NCI-H226 (cell line): Measurements from ENCODE around the gene NLGN1.

ENCODE experiments used
- DNase-seq: peaks from one replicate; pipeline ENCODE4 v3.0.0-alpha.2; 2015

The NLGN1 gene

GRCh38 chr3:173644086-173645082 lies 246.8 kb downstream of the NLGN1 start:
- no peak for DNase-seq

- no peak for DNase-seq
Measured at GRCh38 chr3:173650596-173650995, 253.1 kb downstream of the NLGN1 start.

- no peak for DNase-seq
Measured at GRCh38 chr3:173652093-173652492, 254.5 kb downstream of the NLGN1 start.

GRCh38 chr3:173653781-173654180 lies 256.2 kb downstream of the NLGN1 start:
- no peak for DNase-seq

- DNase-seq: peak; percentile 61
Measured at GRCh38 chr3:173659972-173660371, 262.4 kb downstream of the NLGN1 start.

GRCh38 chr3:173660645-173661299 lies 263.2 kb downstream of the NLGN1 start:
- peak; percentile 78 for DNase-seq

- peak; percentile 71 for DNase-seq
Measured at GRCh38 chr3:173663696-173664111, 266.2 kb downstream of the NLGN1 start.

- no peak for DNase-seq
Measured at GRCh38 chr3:173676094-173676493, 278.6 kb downstream of the NLGN1 start.

- DNase-seq: peak; percentile 3
Measured at GRCh38 chr3:173681188-173681678, 283.7 kb downstream of the NLGN1 start.

GRCh38 chr3:173685456-173685855 lies 287.9 kb downstream of the NLGN1 start:
- no peak for DNase-seq

- no peak for DNase-seq
Measured at GRCh38 chr3:173688216-173688842, 290.8 kb downstream of the NLGN1 start.

GRCh38 chr3:173690542-173691180 lies 293.1 kb downstream of the NLGN1 start:
- peak; percentile 24 for DNase-seq

GRCh38 chr3:173699353-173699752 lies 301.8 kb downstream of the NLGN1 start:
- no peak for DNase-seq

GRCh38 chr3:173700336-173700735 lies 302.8 kb downstream of the NLGN1 start:
- no peak for DNase-seq

- DNase-seq: no peak
Measured at GRCh38 chr3:173702561-173702960, 305.0 kb downstream of the NLGN1 start.

- DNase-seq: no peak
Measured at GRCh38 chr3:173703771-173704170, 306.2 kb downstream of the NLGN1 start.

- no peak for DNase-seq
Measured at GRCh38 chr3:173706630-173707029, 309.1 kb downstream of the NLGN1 start.

GRCh38 chr3:173708191-173708590 lies 310.6 kb downstream of the NLGN1 start:
- DNase-seq: no peak

GRCh38 chr3:173709026-173709425 lies 311.5 kb downstream of the NLGN1 start:
- DNase-seq: no peak

GRCh38 chr3:173711619-173712018 lies 314.1 kb downstream of the NLGN1 start:
- no peak for DNase-seq

GRCh38 chr3:173719585-173719984 lies 322.0 kb downstream of the NLGN1 start:
- DNase-seq: no peak

- peak; percentile 64 for DNase-seq
Measured at GRCh38 chr3:173725507-173725906, 328.0 kb downstream of the NLGN1 start.

- peak; percentile 22 for DNase-seq
Measured at GRCh38 chr3:173730391-173730790, 332.8 kb downstream of the NLGN1 start.
